Renal cortex interstitium (tissue), 15 donors: ENCODE measurements around the gene CWC25. TPM values are rescaled to one million over a fixed set of nuclear protein-coding genes. Genes with fewer than 3 reads are reported as not detected.

Experiments
- DNase-seq, 11 donors: peaks; one replicate each; pipeline ENCODE4 v3.0.0-alpha.2; 2013; ENCODE audit warnings: low read depth in 9 of 11, low spot score in 4 of 11; ENCODE audit errors: extremely low read depth in 1 of 11
- long read RNA-seq, 16 experiments: transcript quantifications; one replicate each; lab custom pipeline, GENCODE V29; 2026
- polyA plus RNA-seq, 3 donors: library from polyadenylated mRNA; unstranded; fragments of 120-200 nt; gene quantifications; one replicate each; pipeline ENCODE4 v1.2.1, GENCODE V29; 2013; ENCODE audit not compliant: insufficient read length in 3 of 3

Gene CWC25
- 10 to 100 TPM; 22.1 to 30.2 (median 26.8) TPM for polyA plus RNA-seq
- long read RNA-seq, donor 1 = 0 reads
- long read RNA-seq, donor 2, partial matches to known transcripts = 0 of 1 reads
- long read RNA-seq, donor 2, other reads (novel, unspliced or antisense) = 0 of 1 reads
- long read RNA-seq, donor 3, transcript CWC25-202 (10 exons, 3,234 nt) = major isoform, 9 of 10 reads
- long read RNA-seq, donor 3, partial matches to known transcripts = 0 of 10 reads
- long read RNA-seq, donor 3, other reads (novel, unspliced or antisense) = 0 of 10 reads
- long read RNA-seq, donor 4, partial matches to known transcripts = 114 of 116 reads
- long read RNA-seq, donor 4, other reads (novel, unspliced or antisense) = 0 of 116 reads
- long read RNA-seq, donor 5 = 0 reads
- long read RNA-seq, donor 6, partial matches to known transcripts = 6 of 11 reads
- long read RNA-seq, donor 6, other reads (novel, unspliced or antisense) = 0 of 11 reads
- long read RNA-seq, donor 7, partial matches to known transcripts = 0 of 1 reads
- long read RNA-seq, donor 7, other reads (novel, unspliced or antisense) = 0 of 1 reads
- long read RNA-seq, donor 8 = 0 reads
- long read RNA-seq, donor 9, partial matches to known transcripts = 0 of 3 reads
- long read RNA-seq, donor 9, other reads (novel, unspliced or antisense) = 0 of 3 reads
- long read RNA-seq, donor 10, partial matches to known transcripts = 6 of 6 reads
- long read RNA-seq, donor 10, other reads (novel, unspliced or antisense) = 0 of 6 reads
- long read RNA-seq, donor 11, partial matches to known transcripts = 0 of 2 reads
- long read RNA-seq, donor 11, other reads (novel, unspliced or antisense) = 0 of 2 reads
- long read RNA-seq, donor 12, partial matches to known transcripts = 0 of 2 reads
- long read RNA-seq, donor 12, other reads (novel, unspliced or antisense) = 0 of 2 reads
- long read RNA-seq, donor 13 = 0 reads
- long read RNA-seq, donor 14, transcript CWC25-202 (10 exons, 3,234 nt) = major isoform, 6 of 8 reads
- long read RNA-seq, donor 14, partial matches to known transcripts = 0 of 8 reads
- long read RNA-seq, donor 14, other reads (novel, unspliced or antisense) = 0 of 8 reads
- long read RNA-seq, donor 15, partial matches to known transcripts = 0 of 1 reads
- long read RNA-seq, donor 15, other reads (novel, unspliced or antisense) = 0 of 1 reads
- long read RNA-seq, donor 16, transcript CWC25-202 (10 exons, 3,234 nt) = major isoform, 6 of 7 reads
- long read RNA-seq, donor 16, partial matches to known transcripts = 0 of 7 reads
- long read RNA-seq, donor 16, other reads (novel, unspliced or antisense) = 0 of 7 reads

DNA sequence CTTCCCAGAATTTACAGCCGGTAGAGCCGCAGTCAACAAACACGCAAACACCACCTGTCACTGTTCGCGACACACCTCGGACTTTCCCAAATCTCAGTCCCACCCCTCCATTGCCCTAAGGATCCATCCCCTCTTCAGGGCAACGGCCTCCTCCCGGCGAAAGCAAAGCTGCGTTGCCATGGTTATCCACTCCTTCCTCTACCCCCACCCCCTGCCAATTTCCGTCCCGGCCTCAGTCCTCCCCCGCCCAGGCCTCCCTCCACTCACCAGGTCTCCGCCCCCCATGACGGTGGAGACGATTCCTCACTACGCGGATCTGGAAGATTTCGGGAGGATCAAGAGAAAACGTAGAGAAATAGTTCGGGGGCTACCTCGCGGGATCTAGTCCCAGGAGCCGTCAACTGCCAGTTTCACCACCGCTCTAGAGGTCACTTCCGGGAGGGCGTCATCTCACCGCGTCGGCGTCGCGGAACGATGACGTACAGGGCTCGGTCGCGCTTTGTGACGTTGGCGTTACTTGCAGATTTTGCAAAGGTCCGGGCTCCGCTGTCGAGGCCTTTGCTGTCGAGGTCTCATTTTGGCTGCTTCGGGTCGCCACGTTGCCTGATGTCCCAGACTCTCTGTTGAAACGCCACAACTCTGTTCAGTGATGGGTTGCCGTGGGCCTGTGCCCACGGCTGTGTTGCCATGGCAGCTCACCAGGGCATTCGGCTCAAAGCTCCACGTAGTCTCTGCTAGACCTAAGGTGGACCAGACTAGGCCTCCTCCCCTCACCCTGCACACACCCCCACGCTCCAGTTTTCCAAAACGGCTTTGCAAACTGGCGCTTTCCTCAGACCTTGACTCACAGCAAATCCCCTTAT is at the start of gene CWC25:
TSS of gene CWC25 (minus strand) at position 423 of the 863 bp plus-strand sequence. CDS start at position 285, 138 bp downstream.
- peak; percentile 91 to 100 (median 94) for DNase-seq

DNA sequence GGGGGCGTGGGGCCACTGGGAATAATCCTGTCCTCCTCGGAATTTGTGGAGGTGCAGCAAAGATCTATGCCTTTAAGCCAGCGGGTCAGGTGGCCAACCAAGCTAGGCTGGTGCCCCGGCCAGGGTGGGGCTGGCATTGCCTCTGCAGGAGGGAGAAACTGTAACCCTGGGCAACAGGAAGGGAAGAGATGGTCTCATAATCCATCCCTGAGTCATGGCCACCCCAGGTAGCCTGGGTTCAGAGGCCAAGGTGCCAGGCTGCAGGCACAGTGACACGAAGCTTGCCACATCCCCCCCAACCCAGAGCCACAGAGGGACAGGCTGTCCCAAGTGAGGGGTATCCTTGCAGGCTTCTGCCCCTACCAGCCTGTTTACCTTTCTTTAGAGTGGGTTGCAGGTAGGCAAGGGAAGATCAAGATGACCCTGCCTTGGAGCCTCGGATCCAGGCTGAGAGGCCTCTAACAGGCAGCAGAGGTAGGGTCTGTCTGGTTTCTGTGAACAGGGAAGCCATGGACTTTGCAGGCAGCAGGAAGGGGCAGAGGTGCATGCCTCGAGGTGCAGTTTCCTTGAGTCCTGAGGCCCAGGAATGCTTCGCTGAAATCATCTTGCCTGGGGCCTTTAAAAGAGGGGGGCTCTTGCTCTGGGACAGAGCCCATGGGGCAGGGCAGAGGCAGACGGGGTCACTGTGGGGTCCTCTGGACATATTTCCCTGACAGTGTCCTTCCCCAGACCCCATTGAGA is 48.7 kb upstream of the CWC25 start:
- DNase-seq = no peak

GRCh38 chr17:38872671-38873385 is 47.7 kb upstream of the CWC25 start:
- no peak for DNase-seq

DNA sequence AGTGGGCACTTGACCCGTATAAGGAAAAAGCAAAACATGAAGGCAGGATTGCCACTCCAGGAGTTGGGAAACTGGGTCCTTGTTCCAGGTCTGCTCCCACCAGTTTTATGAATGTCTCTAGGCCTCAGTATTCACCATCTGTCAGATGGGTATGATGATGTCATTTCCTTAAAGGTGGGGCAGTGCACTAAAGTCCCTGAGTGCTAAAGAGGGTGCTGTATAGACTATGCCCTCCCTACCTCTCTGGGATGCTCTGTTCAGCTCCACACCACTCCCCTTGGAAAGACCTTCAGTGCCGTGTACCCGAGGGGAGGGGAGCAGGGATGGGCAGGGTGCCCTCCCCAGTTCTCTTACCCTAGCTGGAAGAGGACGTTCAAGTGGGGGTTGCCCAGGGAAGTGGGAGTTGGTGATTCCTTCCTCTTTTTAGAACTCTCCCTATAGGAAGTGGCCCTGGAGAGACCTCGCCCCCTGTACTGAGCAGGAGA is 46.9 kb upstream of the CWC25 start:
- no peak for DNase-seq

- DNase-seq = peak in 2 of 11 donors; percentile 47 to 54
These were observed 46.3 kb upstream of the CWC25 start for GRCh38 chr17:38871247-38872015.

GRCh38 chr17:38870259-38871165 is 45.4 kb upstream of the CWC25 start:
- no peak for DNase-seq

DNA sequence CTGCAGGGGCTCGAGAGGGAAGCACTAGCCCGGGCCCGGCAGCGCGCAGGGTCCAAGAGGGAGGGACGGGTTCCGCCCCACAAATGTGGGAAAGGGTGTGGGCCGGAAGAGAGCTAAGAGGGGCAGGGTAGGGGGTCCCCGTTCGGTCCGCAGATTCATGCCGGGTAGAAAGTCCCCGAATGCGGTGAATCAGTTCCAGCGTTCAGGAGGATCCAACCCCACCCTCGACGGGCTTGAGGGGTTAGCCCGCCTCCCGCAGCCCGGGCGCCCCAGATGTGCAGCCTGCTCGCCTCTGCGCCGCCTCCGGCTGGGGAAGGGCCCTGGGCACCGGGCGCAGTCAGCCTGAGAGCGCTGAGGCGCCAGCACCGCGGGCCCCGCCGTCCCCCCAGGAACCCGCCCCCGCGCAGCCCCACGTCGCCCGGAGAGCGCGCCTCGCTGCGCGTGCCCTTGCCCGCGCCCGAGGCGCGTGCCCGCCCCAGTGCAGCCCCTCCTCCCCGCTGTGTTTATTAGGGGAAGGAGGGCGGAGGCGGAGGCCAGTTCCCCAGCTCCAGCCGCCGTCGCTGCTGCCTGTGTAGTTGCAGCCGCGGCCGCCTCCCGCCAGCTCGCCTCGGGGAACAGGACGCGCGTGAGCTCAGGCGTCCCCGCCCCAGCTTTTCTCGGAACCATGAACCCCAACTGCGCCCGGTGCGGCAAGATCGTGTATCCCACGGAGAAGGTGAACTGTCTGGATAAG is 44.6 kb upstream of the CWC25 start, which contains the start of gene LASP1:
TSS of gene LASP1 (plus strand) at position 533 of the 733 bp plus-strand sequence. CDS start at position 665, 132 bp downstream.
- peak in 8 of 11 donors; percentile 81 to 87 (median 84) for DNase-seq

GRCh38 chr17:38868817-38869525 is 43.9 kb upstream of the CWC25 start:
- DNase-seq = peak in 8 of 11 donors; percentile 85 to 92 (median 90)

DNA sequence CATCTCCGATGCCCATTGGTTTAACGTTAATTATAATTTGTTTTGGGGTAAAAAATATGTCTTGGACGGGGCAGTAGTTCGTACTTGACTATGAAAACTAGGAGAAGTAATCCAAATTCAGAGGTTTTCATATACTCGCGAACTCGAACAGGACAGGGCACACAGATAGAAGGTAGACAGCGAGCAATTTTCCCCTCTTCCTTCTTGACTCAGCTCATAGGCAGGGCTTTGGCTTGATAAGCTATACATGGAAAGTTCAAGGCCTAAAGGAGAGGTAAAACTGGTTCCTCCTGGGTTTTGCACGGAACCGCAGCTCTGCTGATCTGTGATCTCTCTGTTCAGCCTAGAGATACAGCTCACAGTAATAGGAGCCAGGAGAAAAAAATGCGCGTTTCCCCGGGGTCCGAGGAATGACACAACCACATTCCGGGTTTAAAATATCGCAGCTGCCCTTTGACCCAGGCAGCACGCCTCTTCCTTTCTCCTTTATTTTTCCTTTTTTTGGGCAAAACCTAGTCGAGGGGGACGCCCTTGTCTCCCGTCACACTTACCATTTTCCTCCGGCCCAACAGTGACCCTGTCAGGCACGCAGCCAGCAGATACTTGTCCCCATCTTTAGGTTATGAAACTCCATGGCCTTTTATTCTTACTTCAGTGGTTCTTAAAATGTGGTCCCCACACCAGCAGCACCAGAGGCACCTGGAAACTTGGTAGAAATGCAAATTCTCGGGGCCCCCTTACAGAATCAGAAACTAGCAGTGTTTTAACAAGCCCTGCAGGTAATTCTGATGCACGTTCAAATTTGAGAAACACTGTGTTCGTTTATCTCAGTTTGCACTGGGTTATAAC is 43.1 kb upstream of the CWC25 start:
- DNase-seq = no peak

GRCh38 chr17:38867179-38867967 is 42.3 kb upstream of the CWC25 start:
- peak in 2 of 11 donors; percentile 36 to 54 for DNase-seq

DNA sequence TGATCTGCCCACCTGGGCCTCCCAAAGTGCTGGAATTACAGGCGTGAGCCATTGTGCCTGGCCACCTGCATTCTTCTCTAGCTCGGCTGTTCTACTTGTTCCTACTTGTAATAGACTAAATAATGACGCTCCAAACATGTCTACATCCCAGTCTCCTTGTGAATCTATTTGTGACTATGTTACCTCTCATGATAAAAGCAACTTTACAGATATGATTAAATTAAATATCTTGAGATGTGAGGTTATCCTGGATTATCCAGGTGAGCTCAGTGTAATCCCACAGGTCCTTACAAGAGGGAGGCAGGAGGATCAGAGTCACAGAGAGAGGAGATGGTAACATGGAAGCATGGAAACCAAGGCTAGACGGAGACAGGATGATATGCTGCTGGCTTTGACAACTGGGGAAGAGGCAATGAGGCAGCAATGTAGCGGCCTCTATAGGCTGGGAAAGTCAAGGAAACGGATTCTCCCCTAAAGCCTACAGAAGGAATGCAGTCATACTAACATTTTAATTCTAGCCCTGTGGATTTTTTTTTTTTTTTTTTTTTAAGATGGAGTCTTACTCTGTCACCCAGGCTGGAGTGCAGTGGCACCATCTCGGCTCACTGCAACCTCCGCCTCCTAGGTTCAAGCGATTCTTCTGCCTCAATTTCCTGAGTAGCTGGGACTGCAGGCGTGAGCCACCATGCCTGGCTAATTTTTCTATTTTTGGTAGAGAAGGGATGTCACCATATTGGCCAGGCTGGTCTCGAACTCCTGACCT is 39.7 kb upstream of the CWC25 start:
- no peak for DNase-seq
